A549 (cell line): ENCODE measurements around the gene CNTNAP5.

Experiments used
- CTCF ChIP-seq: fragments of >200 bp; sonication (Bioruptor Twin); formaldehyde crosslinking; IDR thresholded peaks from 3 replicates; pipeline ENCODE4 v1.5.1; 2016
- ELK1 ChIP-seq: fragments of 150-350 bp; IDR thresholded peaks from 2 replicates; pipeline ENCODE4 v1.6.1; 2014; ENCODE audit warnings: low read depth, mild to moderate bottlenecking, low read length
- RCOR1 ChIP-seq: fragments of 150-350 bp; IDR thresholded peaks from 2 replicates; pipeline ENCODE4 v1.6.1; 2014; ENCODE audit warnings: antibody characterized with exemption, low read length, low read depth
- RNF2 ChIP-seq: fragments of 200-600 bp; sonication (generic); IDR thresholded peaks from 2 replicates; pipeline ENCODE4 v1.6.1; 2016; ENCODE audit warnings: low read depth, mild to moderate bottlenecking, antibody characterized with exemption, moderate library complexity, borderline replicate concordance
- USF2 ChIP-seq: fragments of 450-650 bp; IDR thresholded peaks from 2 replicates; pipeline ENCODE4 v1.6.1; 2014; ENCODE audit warnings: antibody characterized with exemption

GRCh38 chr2:124289615-124290014 lies 264.5 kb downstream of the CNTNAP5 start:
- TF ChIP-seq CTCF (no peak), RCOR1 (no peak), ELK1 (no peak), RNF2 (no peak), USF2 (no peak)
